ENCODE data around the gene HSF4. TPM values are rescaled to one million over a fixed set of nuclear protein-coding genes. Genes with fewer than 3 reads are reported as not detected.

The HSF4 gene
- total RNA-seq, 2 donors from 2014 or later: 15.3 to 157 TPM

GRCh38 chr16:67204076-67204475, 39.5 kb downstream of the HSF4 start:
- no peaks in the 10 kb centered on the region for H3K27me3 ChIP-seq
- peaks cover 0 to 9% of the 10 kb centered on the region in 2 donors for H3K4me1 ChIP-seq
- H3K36me3 ChIP-seq: no peaks in the 10 kb centered on the region
- no peak for DNase-seq (ENCODE audit: low spot score)
- H3K9me3 ChIP-seq: no peaks in the 10 kb centered on the region
- H3K4me3 ChIP-seq: no peak overlapping the region
- no peak overlapping the region for H3K27ac ChIP-seq
- TF ChIP-seq, protein P1, sequence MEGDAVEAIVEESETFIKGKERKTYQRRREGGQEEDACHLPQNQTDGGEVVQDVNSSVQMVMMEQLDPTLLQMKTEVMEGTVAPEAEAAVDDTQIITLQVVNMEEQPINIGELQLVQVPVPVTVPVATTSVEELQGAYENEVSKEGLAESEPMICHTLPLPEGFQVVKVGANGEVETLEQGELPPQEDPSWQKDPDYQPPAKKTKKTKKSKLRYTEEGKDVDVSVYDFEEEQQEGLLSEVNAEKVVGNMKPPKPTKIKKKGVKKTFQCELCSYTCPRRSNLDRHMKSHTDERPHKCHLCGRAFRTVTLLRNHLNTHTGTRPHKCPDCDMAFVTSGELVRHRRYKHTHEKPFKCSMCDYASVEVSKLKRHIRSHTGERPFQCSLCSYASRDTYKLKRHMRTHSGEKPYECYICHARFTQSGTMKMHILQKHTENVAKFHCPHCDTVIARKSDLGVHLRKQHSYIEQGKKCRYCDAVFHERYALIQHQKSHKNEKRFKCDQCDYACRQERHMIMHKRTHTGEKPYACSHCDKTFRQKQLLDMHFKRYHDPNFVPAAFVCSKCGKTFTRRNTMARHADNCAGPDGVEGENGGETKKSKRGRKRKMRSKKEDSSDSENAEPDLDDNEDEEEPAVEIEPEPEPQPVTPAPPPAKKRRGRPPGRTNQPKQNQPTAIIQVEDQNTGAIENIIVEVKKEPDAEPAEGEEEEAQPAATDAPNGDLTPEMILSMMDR (IDR thresholded peaks at IDR 0.05): no peak

- DNase-seq (ENCODE audit: low spot score): no peak
- TF ChIP-seq, protein P1 (IDR thresholded peaks at IDR 0.05): no peak
- no peak overlapping the region for H3K27ac ChIP-seq
- no peaks in the 10 kb centered on the region for H3K36me3 ChIP-seq
- no peak overlapping the region for H3K4me3 ChIP-seq
- H3K9me3 ChIP-seq: no peaks in the 10 kb centered on the region
- H3K27me3 ChIP-seq: no peaks in the 10 kb centered on the region
- no peaks in the 10 kb centered on the region for H3K4me1 ChIP-seq
These were observed 41.7 kb downstream of the HSF4 start for GRCh38 chr16:67206129-67206837.

GRCh38 chr16:67206838-67207248, 42.3 kb downstream of the HSF4 start:
- H3K27ac ChIP-seq: no peak overlapping the region

DNA sequence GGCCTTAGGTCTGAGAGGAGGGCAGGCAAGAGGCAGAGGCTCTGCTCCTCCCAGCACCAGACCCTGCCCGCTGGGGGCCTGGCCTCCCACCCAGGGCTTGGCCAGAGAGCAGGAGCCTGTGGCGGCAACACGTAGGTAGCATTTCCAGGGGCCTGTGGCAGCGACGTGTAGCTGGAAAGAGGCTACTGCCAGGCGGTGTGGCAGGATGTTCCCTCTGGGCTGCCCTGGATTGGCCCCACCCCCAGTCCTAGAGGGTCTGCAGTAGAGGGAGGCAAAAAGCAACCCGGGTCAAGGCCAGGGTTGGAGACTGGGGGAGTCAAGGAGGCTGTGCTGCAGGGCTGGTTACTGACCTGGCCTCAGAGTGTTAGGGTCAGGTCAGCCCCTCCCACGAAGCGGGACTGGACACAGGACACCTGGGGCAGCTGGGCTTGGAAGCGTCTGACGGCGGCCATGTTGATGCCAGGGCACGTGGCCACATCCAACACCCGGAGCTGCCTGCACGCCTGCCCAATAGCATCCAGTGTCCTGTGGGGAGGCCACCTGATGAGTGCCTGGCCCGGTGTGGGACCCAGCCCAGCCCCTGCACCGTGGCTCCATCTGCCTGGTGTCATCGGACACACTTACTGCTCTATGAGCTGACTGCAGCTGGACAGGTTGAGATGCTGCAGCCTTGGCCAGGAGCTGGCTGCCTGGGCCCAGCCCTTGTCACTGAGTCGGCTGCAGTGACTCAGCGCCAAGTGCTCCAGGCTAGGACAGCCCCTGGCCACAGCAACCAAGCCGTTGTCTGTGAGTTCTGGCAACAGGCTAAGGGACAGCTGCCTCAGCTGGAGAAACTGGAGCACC, 42.9 kb downstream of the HSF4 start:
- no peaks in the 10 kb centered on the region for H3K36me3 ChIP-seq
- no peak overlapping the region for H3K4me3 ChIP-seq
- no peaks in the 10 kb centered on the region for H3K4me1 ChIP-seq
- H3K9me3 ChIP-seq: no peaks in the 10 kb centered on the region
- no peak for DNase-seq (ENCODE audit: low spot score)
- H3K27ac ChIP-seq: no peak overlapping the region
- TF ChIP-seq, protein P1 (IDR thresholded peaks at IDR 0.05): no peak
- H3K27me3 ChIP-seq: no peaks in the 10 kb centered on the region

More at GRCh38 chr16:67206838-67207248, 42.3 kb downstream of the HSF4 start:
- Histone ChIP-seq H3K9me3 (no peaks in the 10 kb centered on the region), H3K4me3 (no peak overlapping the region), H3K27me3 (no peaks in the 10 kb centered on the region), H3K36me3 (no peaks in the 10 kb centered on the region), H3K4me1 (no peaks in the 10 kb centered on the region)
- no peak for DNase-seq (ENCODE audit: low spot score)
- TF ChIP-seq, protein P1 (IDR thresholded peaks at IDR 0.05): no peak

DNA sequence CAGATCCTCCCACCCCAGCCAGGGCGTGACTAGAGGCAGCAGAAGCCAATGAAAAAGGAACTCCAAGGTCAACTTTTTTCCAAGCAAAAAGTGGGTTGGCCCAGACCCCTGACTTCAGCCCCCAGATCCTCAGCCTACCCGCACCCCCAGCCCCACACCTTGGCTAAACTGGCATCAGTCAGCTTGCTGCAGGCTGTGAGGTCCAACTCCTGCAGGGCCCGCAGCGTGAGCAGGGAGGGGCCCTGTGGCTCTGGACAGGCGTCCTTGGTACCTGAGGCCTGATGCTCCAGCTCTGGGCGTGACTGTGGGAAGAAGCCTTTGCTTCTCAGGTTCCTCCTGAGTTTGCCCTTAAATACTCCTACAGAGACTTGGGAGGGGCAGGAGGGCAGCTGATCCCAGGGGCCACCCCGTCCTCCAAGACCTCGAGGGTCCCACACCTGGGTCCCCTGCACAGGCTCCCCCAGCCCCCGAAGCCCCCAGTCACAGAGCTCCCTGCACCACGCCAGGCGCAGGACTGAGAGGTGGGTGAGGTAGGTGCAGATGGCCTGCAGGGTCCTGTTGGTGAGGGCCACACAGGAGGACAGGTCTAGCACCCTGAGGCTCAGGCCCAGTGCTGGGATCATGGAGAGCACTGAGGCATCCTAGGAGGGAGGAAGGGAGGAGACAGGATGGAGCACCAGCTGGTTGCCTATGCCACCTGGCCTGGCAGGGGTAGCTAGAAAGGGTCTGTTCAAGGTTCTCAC, 43.8 kb downstream of the HSF4 start:
- Histone ChIP-seq H3K27me3 (no peaks in the 10 kb centered on the region), H3K9me3 (no peaks in the 10 kb centered on the region), H3K27ac (no peak overlapping the region), H3K4me3 (no peak overlapping the region), H3K36me3 (no peaks in the 10 kb centered on the region), H3K4me1 (no peaks in the 10 kb centered on the region)
- TF ChIP-seq, protein P1 (IDR thresholded peaks at IDR 0.05): no peak
- DNase-seq (ENCODE audit: low spot score): no peak
